DLD1 (cell line): Measurements from ENCODE around the gene SLC8B1.
"Not testable (repeated sequence)": the region's sequence is repeated elsewhere in the genome, so short reads cannot be mapped to it uniquely, and the experiment has no call there.

Experiments used
- in situ Hi-C: cut with HindIII; loops from 2 replicates; pipeline ENCODE4 v1.10.0; 2017; ENCODE audit warnings: low sequenced_read_pairs

SLC8B1 gene

DNA sequence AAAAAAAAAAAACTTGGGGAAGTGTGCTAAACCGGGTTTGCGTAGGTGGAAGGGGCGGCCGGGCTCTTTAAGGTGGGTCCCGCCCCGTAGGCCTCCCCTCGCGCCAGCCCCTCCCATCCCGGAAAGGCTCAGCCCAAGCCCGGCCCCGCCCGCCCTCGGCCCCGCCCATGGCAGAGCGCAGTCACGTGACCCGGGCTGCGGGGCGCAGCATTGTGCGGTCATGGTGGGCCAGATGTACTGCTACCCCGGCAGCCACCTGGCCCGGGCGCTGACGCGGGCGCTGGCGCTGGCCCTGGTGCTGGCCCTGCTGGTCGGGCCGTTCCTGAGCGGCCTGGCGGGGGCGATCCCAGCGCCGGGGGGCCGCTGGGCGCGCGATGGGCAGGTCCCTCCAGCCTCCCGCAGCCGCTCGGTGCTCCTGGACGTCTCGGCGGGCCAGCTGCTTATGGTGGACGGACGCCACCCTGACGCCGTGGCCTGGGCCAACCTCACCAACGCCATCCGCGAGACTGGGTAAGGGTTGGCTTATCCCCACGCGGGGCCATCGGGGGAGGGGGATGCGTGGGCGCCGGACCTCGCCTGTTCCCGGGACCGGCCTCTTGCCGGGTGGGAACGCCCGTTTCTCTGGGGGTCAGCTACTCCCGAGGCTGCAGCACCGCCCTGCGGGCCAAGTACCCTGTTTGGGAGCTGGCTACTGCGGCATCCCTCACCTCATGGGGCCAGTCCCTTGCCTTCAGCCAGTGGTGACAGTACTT is 23.6 kb upstream of the SLC8B1 start, which contains the start of gene PLBD2:
Gene PLBD2, plus strand, starts transcription at position 207 of the 752 bp plus-strand sequence. Its CDS starts 14 bp downstream, at position 221.
- in situ Hi-C loops: no loop called here

DNA sequence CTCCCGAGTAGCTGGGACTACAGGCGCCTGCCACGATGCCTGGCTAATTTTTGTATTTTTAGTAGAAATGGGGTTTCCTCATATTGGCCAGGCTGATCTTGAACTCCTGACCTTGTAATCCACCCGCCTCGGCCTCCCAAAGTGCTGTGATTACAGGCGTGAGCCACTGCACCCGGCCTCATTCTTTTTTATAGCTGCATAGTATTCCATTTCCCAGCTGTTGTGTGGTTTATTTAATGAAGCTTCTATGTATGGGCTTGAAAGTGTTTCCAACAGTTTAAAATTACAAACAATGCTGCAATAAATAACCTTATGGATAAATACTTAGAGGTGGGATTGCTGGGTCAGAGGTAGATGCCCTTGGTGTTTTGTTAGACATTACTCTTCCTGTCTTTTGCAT is 19.3 kb upstream of the SLC8B1 start:
- in situ Hi-C loops: not testable (repeated sequence)

GRCh38 chr12:113351089-113351488 is 16.2 kb upstream of the SLC8B1 start:
- in situ Hi-C loops: no loop called here

GRCh38 chr12:113348849-113349536 is 14.1 kb upstream of the SLC8B1 start:
- in situ Hi-C loops: no loop called here

DNA sequence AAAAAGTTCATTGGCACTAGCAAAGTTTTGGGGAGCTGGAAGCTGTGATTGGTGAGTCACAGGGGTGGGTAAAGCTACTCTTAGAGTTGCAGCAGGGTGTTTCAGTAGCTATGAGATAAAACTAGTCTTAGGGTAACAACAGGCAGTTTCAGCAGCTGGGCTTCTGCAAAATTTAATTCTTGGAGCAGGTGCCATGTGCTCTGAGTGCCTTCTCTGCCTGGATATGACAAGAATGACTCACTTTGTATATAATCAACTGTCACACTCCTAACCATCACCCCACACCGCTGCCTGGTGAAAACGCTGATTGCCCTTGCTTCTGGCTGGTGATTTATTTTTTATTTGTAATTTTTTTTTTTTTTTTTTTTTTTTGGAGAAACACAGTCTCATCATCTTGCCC is 13.0 kb upstream of the SLC8B1 start:
- in situ Hi-C loops: no loop called here

GRCh38 chr12:113347107-113347506 is 12.2 kb upstream of the SLC8B1 start:
- in situ Hi-C loops: no loop called here

DNA sequence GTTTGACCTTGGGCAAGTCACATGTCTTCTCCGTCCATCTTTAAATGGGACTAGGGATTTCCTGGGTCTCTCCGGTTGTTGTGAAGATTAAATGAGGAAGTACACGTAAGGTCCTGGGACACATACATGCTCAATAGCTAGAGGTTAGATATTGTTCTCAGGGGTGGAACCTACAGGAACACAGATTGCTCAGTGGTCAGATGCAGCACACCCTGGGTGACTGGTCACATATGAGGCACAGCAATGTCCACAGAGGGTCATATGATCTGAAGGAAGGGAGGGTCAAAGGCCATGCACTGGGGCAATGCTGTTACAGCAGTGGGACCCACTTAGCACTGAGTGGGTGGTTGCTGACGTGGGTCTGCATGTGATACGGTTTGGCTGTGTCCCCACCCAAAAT is 11.4 kb upstream of the SLC8B1 start:
- in situ Hi-C loops: no loop called here

- in situ Hi-C loops: no loop called here
These were observed 10.4 kb upstream of the SLC8B1 start for GRCh38 chr12:113345318-113345717.

- in situ Hi-C loops: no loop called here
These were observed 6.6 kb upstream of the SLC8B1 start for GRCh38 chr12:113341535-113341934.

DNA sequence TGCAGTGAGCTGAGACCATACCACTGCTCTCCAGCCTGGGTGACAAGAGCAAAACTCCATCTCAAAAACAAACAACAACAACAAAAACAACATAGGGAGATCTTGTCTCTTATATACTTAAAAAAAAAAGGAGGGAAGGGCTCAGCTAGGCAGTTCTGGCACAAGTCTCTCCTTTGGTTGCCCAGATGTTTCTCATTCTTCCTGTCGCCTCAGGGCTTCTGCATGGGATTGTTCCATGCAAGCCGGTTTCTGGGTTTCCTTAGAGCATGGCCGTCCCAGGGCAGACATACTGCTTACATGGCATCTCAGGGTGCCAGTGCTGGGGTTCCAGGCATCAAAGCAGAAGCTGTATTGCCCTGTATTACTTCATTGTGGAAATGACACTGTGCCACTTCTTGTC is 5.2 kb upstream of the SLC8B1 start:
- in situ Hi-C loops: no loop called here

GRCh38 chr12:113339540-113339939 is 4.6 kb upstream of the SLC8B1 start:
- in situ Hi-C loops: no loop called here

DNA sequence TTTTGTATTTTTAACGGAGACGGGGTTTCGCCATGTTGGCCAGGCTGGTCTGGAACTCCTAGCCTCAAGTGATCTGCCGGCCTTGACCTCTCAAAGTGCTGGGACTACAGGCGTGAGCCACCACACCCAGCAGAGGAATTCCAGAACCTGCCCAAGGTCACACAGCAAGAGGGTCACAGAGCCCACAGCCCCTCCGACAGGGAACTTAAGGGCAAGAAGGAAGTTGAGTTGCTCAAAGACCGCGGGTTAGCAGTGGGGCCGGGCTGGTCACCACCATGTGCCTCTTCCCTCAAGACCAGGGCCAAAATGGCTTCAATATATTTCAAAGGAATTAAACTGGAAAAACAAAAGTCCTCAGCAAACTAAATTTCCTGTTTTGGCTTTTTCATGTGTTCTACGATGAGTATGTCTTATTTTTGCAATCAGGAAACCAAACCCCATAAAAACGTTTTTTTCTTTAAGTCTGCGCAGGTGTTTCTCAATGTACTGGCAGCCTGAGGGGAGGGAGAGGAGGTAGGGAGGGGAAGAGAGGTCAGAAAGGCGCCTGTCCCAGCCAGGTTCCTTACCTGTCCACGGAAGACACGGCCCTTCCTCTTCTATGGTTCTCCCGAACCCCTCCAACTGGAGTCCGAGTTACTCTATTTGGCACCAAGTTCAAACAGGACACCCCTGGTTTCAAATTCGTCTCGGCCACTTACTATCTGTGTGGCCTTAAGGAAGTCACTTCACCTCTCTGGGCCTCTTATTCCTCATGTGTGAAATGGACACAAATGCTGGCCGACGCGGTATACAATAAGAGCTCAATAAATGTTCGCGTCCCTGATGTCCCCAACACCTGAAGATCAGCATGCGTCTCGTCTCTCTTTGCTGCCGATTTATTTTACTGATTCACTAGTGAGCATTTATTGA is 778 bp downstream of the SLC8B1 start:
- in situ Hi-C loops: no loop called here

- in situ Hi-C loops: no loop called here
These were observed 1.5 kb downstream of the SLC8B1 start for GRCh38 chr12:113333418-113333750.

- in situ Hi-C loops: no loop called here
These were observed 2.1 kb downstream of the SLC8B1 start for GRCh38 chr12:113332688-113333417.

- in situ Hi-C loops: no loop called here
These were observed 4.4 kb downstream of the SLC8B1 start for GRCh38 chr12:113330505-113330904.

DNA sequence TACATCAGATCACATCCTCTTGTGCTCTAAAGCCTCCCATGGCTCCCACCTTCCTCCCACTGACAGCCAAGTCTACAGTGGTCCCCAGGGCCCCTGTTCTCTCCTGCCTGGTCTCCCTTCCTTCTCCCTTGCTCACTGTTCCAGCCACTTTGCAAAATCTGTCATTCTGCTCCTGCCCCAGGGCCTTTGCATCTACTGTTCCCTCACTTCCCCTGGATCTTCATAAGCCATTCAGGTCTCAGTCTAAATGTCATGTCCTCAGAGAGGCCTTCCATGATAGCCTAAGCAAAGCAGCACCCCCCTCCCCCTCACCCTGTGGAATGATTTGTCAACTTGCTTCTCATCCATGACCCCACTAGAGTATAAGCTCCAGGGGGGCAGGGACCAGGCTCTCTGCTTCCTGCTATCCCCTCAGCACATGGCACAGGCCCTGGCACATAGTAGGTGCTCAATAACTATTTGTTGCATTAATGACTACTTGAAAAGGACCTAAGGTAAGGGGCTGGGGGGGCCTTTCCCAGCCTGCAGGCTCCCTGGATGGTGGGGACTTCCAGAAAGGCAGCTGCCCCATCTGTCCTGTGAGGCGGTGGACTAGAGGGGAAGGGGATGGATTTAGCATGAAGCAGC is 5.0 kb downstream of the SLC8B1 start:
- in situ Hi-C loops: no loop called here

GRCh38 chr12:113329022-113329790 is 5.7 kb downstream of the SLC8B1 start:
- in situ Hi-C loops: no loop called here

DNA sequence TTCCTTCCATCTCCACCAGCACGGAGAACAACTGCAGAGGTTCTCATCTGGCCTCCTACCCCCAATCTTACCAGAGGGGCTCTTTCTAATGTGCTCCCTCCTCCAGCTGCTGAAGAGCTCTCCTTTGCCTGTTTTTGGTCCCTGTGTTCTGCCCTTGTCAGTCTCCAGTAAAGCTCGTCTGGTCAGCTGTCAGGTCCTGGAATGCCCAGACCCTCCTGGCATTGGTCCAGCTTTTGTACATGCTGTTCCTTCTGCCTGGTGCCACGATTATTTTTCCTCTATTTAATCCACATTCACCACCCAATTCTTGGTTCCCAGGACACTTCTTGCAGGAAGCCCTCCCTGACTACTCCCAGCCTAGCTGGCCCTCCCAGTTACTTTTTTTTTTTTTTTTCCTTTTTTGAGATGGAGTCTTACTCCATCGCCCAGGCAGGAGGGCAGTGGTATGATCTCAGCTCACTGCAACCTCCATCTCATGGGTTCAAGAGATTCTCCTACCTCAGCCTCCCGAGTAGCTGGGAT is 6.5 kb downstream of the SLC8B1 start:
- in situ Hi-C loops: no loop called here

GRCh38 chr12:113326775-113327395 is 8.0 kb downstream of the SLC8B1 start:
- in situ Hi-C loops: no loop called here
